Measurements from ENCODE around the gene MICAL3.
A peak's percentile ranks its signal among the peaks of the same experiment; 100 is the strongest.

The MICAL3 gene

DNA sequence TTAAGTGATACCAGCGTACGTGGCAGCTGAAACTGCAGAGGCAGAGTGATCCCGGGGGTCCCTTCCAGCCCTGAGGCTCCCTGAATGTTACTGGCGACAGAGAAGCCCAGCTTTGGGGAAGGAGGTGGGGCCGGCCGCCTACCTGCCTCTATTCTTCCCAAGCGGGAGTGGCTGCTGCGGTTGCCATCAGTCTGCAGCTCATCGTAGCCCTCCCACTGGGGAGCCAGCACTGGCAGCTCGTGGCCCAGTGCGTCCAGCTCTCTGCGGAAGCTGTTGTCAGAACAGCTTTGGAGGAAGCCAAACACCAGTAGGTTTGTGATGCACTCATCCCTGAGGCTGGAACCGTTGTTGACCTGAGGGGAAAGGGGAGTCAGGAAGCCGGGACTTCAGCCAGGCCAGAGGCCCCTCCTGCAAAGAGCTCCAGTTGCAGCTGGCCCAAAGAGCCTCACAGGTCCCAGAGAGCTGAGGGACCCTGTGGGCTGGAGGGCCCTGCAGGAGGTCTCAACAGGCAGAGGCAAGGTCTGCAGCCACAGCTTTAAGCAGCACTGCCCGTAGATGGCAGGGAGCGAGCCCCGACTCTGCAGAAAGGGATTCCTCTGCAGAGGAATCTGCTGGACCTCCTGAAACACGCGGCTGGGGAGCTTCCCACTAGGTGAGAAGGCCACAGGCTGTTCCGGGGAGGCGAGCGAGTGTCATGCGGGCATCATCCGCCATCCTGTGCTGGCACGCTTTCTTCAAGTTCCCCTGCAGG is 280.5 kb downstream of the MICAL3 start:
- DNase-seq = no peak

DNA sequence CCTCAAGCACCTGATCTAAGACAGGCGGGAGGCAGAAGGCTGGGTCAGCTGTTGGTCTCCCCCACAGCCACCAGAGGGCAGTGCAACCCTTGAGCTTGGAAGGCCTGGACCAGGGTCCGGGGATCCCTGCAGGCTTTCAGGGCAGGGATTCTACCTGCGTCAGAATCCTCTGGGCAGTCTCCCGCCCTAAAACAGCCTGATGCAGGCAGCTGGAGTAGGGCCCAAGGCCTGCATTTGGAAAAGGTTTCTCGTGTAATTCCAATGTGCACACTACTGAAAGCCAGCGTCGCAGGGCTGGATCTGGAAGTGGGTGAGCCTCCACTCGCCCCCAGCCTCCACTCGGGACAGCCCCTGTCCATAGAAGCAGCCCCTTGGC is 281.8 kb downstream of the MICAL3 start:
- DNase-seq = peak; percentile 80

DNA sequence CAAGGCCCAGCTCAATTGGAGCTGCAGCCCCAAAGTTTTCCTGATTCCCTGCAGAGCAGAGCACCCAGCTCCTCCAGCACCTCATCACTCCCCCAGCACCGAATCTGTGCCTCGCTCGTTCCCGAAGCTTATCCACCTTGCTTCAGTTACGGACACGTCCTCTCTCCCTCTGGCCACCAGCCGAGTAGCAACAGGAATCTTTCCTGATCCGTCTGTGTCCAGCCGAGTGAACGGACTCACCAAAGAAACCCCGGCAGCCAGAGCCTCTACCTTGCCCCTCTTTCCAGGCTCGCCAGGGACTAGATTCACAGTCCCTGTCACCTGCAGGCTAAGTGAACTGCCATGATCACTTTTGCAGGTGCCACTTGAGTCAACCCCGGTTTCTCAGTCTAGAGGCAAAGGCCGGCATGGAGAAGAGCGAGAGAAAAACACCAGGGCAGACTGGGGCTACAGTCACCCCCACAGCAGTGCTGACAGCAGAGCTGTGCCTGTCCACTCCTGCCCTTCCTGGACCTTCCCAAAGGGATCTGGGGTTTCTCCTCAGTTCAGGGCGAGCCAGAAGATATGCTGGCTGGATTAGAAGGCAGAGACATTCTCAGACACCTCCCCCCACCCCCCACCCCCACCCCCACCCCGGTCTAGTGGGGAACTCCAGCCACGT is 282.4 kb downstream of the MICAL3 start:
- no peak for DNase-seq

DNA sequence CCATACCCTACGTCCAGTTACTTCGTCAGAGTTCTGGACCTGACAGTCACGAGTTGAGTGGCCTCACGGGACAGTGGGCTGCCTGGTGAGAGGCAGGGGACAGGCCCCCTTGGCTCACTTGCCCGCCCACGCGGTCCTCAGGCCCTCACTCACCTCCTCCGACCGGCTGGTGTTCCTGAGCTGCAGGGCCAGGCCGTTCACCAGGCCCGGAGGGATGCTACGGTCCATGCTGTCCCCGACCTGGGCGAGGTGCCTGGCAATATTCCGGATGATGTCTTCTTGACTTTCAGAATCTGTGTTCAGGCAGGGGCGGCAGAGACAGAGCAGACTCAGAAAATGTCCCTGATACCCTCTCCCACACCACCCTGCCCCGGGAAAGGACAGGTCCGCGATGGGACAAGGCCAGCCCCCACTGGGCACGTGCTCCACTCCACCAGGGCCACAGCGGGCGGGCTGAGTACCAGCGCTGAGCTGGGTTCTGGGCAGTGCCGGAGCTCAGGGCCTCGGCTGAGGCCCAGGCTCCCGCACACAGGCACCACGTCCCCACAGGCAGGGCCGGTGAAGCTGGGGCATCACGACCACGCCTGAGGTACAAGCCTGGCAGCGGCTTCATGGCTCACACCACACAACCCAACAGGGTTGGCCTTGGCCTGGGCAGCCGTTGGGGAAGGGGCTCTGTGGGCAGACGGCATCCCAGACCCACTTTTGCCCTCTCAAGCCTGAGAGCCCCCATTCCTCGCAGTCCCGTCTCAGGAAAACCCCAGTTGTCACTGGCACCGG is 285.0 kb downstream of the MICAL3 start:
- DNase-seq = no peak

DNA sequence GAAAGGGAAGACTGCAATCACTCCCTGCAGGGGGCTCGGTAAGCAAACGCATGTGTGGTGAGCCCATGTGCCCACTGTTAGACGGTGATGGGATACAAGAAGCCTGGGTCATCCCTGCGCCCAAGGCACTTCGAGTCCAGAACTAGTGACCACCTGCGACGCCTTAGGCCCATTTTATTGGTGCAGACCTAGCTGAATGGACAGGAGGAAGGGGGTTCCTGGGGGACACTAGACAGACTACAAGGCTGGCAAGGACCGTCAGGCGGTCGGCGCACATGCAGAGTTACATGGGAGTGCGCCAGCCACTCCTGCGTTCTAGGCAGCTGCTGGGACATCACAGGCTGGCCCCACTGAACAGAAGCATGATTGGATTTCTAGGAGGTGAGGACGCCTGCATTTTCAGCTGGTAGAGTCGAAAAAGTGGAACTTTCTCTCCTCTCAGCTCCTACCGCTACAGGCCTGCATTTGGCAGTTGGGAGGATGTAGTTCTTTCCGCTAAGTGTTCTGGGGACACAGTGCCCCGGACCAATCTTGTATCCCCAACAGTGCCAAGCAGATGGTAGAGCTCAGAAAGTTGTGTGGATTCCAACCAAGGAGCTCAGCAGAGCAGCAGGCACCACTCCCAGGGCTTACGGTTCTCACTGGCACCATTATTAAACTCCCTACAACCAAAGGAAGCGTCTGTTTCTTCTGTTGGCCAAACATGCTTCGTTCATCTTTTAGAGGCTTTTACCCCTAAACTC is 285.8 kb downstream of the MICAL3 start:
- DNase-seq = no peak

Measured in hematopoietic multipotent progenitor cell treated with erythropoietin and hydrocortisone succinate and interleukin-3 and kit ligand, for 4 days (in vitro differentiated cells).